NT2/D1 (cell line): ENCODE data around the gene TRPM2.

Experiments
- SUZ12 ChIP-seq: IDR thresholded peaks from 2 replicates; pipeline ENCODE4 v1.6.1; 2011; ENCODE audit not compliant: insufficient read length, insufficient read depth; ENCODE audit errors: extremely low read depth
- YY1 ChIP-seq: IDR thresholded peaks from 2 replicates; pipeline ENCODE4 v1.6.1; 2011; ENCODE audit not compliant: insufficient read length, insufficient read depth
- ZNF274 ChIP-seq: IDR thresholded peaks from 2 replicates; pipeline ENCODE4 v1.6.1; 2011; ENCODE audit warnings: mild to moderate bottlenecking, low read depth, low read length

DNA sequence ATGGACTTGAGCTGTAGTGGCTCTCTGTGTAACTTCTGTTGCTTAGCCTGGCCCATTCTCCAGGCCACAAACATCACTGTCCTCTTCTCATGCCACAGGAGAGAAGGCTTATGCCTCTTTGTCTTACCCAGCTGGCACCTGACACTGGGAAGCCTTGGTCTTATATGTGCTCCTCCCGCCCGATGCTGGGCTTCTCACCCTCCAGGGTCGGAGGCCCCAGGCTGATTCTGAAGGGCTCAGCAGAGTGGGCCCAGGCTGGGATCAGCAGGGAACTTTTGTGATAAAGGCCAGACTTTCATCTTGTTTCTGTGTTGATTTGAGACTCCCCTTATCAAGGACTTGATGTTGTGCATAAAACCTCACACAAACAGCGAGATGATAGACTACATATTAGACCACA lies 29.8 kb downstream of the TRPM2 start:
- no peak for TF ChIP-seq ZNF274
- TF ChIP-seq YY1 = no peak
- no peak for TF ChIP-seq SUZ12
